K562 (cell line): Measurements from ENCODE around the gene SMG6.

Experiments
- ARNT ChIP-seq, 2 experiments: fragments of 450-650 bp; IDR thresholded peaks; 2 replicates each; pipeline ENCODE4 v1.6.1; 2016; ENCODE audit warnings: mild to moderate bottlenecking in 1 of 2
- BRF1 ChIP-seq: IDR thresholded peaks from 3 replicates; pipeline ENCODE4 v1.6.1; 2011; ENCODE audit warnings: borderline replicate concordance, mild to moderate bottlenecking; ENCODE audit not compliant: insufficient read length; ENCODE audit errors: extremely low read depth
- CXXC5 ChIP-seq: fragments of 250-450 bp; sonication (Bioruptor Pico); IDR thresholded peaks from 2 replicates; pipeline ENCODE4 v1.8.0; 2022; ENCODE audit warnings: inconsistent platforms, mild to moderate bottlenecking, moderate library complexity
- ELF1 ChIP-seq: fragments of 200-800 bp; sonication (Bioruptor generic); IDR thresholded peaks from 2 replicates; pipeline ENCODE4 v1.6.1; 2016; ENCODE audit warnings: missing genetic modification characterization, missing compliant biosample characterization
- HDAC6 ChIP-seq: IDR thresholded peaks from 2 replicates; pipeline ENCODE4 v1.6.1; 2012; ENCODE audit warnings: low read depth, mild to moderate bottlenecking, control low read depth, inconsistent platforms, low read length, moderate library complexity
- JUND ChIP-seq, 2 experiments: IDR thresholded peaks; 2 replicates in 1 of 2; 3 replicates in 1 of 2; pipeline ENCODE4 v1.6.1; 2011; ENCODE audit warnings: borderline replicate concordance in 2 of 2, low read depth in 2 of 2, low read length in 2 of 2, improper control_type of control experiment in 1 of 2, missing biosample characterization in 1 of 2, missing genetic modification characterization in 1 of 2, missing genetic modification reagents in 1 of 2
- KLF13 ChIP-seq: fragments of 450-650 bp; IDR thresholded peaks from 2 replicates; pipeline ENCODE4 v1.6.1; 2016; ENCODE audit warnings: missing genetic modification characterization, low read depth, mild to moderate bottlenecking, missing compliant biosample characterization, moderate library complexity, borderline replicate concordance
- MTA3 ChIP-seq: fragments of 450-650 bp; formaldehyde crosslinking; IDR thresholded peaks from 2 replicates; pipeline ENCODE4 v1.6.1; 2017; ENCODE audit warnings: mild to moderate bottlenecking, borderline replicate concordance
- NFATC3 ChIP-seq: fragments of 450-650 bp; IDR thresholded peaks from 2 replicates; pipeline ENCODE4 v1.6.1; 2017; ENCODE audit warnings: mild to moderate bottlenecking
- SP1 ChIP-seq: sonication (generic); formaldehyde crosslinking; IDR thresholded peaks from 2 replicates; pipeline ENCODE4 v1.8.1; 2022; ENCODE audit warnings: mild to moderate bottlenecking, missing genetic modification reagents
- TF ChIP-seq, protein P1 (sequence below), 2 experiments: fragments of 450-650 bp; IDR thresholded peaks; 2 replicates each; pipeline ENCODE4 v1.6.1; 2016
- TF ChIP-seq, protein P2 (sequence below), 3 experiments: IDR thresholded peaks in 2 of 3; conservative IDR thresholded peaks in 1 of 3; 2 replicates each; pipeline ENCODE4 v1.5.1; 2011 to 2012; ENCODE audit warnings: low read length in 3 of 3, mild to moderate bottlenecking in 3 of 3, control low read depth in 2 of 3, improper control_type of control experiment in 1 of 3, inconsistent platforms in 1 of 3, low read depth in 1 of 3, mixed read lengths in 1 of 3, moderate library complexity in 1 of 3; ENCODE audit not compliant: insufficient read depth in 2 of 3

GRCh38 chr17:2210726-2211125 is 92.9 kb downstream of the SMG6 start:
- no peak for TF ChIP-seq NFATC3
- TF ChIP-seq, protein P1, sequence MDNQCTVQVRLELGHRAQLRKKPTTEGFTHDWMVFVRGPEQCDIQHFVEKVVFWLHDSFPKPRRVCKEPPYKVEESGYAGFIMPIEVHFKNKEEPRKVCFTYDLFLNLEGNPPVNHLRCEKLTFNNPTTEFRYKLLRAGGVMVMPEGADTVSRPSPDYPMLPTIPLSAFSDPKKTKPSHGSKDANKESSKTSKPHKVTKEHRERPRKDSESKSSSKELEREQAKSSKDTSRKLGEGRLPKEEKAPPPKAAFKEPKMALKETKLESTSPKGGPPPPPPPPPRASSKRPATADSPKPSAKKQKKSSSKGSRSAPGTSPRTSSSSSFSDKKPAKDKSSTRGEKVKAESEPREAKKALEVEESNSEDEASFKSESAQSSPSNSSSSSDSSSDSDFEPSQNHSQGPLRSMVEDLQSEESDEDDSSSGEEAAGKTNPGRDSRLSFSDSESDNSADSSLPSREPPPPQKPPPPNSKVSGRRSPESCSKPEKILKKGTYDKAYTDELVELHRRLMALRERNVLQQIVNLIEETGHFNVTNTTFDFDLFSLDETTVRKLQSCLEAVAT (IDR thresholded peaks at IDR 0.05): no peak
- TF ChIP-seq ARNT (IDR thresholded peaks at IDR 0.05): no peak
- TF ChIP-seq, protein P2, sequence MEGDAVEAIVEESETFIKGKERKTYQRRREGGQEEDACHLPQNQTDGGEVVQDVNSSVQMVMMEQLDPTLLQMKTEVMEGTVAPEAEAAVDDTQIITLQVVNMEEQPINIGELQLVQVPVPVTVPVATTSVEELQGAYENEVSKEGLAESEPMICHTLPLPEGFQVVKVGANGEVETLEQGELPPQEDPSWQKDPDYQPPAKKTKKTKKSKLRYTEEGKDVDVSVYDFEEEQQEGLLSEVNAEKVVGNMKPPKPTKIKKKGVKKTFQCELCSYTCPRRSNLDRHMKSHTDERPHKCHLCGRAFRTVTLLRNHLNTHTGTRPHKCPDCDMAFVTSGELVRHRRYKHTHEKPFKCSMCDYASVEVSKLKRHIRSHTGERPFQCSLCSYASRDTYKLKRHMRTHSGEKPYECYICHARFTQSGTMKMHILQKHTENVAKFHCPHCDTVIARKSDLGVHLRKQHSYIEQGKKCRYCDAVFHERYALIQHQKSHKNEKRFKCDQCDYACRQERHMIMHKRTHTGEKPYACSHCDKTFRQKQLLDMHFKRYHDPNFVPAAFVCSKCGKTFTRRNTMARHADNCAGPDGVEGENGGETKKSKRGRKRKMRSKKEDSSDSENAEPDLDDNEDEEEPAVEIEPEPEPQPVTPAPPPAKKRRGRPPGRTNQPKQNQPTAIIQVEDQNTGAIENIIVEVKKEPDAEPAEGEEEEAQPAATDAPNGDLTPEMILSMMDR (IDR thresholded peaks at IDR 0.05 in 2 of 3, conservative IDR thresholded peaks at IDR 0.05 in 1 of 3; ENCODE audit: insufficient read depth in 2 of 3, low read depth in 1 of 3, low read length in 3 of 3): no peak
- TF ChIP-seq MTA3: no peak
- no peak for TF ChIP-seq KLF13 (tag)
- TF ChIP-seq SP1: no peak
- TF ChIP-seq JUND (IDR thresholded peaks at IDR 0.05; ENCODE audit: borderline replicate concordance, low read depth, low read length): no peak
- no peak for TF ChIP-seq JUND (tag; IDR thresholded peaks at IDR 0.05; ENCODE audit: borderline replicate concordance, low read depth, low read length)
- TF ChIP-seq CXXC5 (CRISPR knock-in tag): no peak
- TF ChIP-seq HDAC6: no peak
- TF ChIP-seq ELF1 (tag): no peak
- TF ChIP-seq BRF1: no peak
